HL-60 (cell line): ENCODE results near the gene C2CD4D.

Experiments used
- DNase-seq, 2 experiments: peaks; one replicate each; pipeline ENCODE4 v3.0.0-alpha.2; 2010 to 2020; ENCODE audit warnings: low read depth in 1 of 2, low spot score in 1 of 2
- H3K27ac ChIP-seq: fragments of 250-450 bp; sonication (Bioruptor Pico); replicated peaks from 2 replicates; pipeline ENCODE4 v1.5.1; 2020; ENCODE audit warnings: mild to moderate bottlenecking, moderate library complexity
- H3K27me3 ChIP-seq: fragments of 250-450 bp; sonication (Bioruptor Pico); 2 replicates; pipeline ENCODE4 v1.5.1; 2021; ENCODE audit warnings: mild to moderate bottlenecking, moderate library complexity; ENCODE audit not compliant: insufficient read depth, poor library complexity, severe bottlenecking
- H3K4me3 ChIP-seq: replicated peaks from 2 replicates; pipeline ENCODE4 v1.5.1; 2011; ENCODE audit warnings: mild to moderate bottlenecking, control low read depth, low read length; ENCODE audit not compliant: insufficient read depth
- GABPA ChIP-seq: IDR thresholded peaks from 2 replicates; pipeline ENCODE4 v1.6.1; 2012; ENCODE audit warnings: low read depth
- POLR2AphosphoS5 ChIP-seq: IDR thresholded peaks from 2 replicates; pipeline ENCODE4 v1.6.1; 2012; ENCODE audit warnings: low read depth
- SPI1 ChIP-seq: IDR thresholded peaks from 2 replicates; pipeline ENCODE4 v1.6.1; 2012; ENCODE audit warnings: low read depth, mild to moderate bottlenecking, borderline replicate concordance
- TF ChIP-seq, protein P1 (sequence below): IDR thresholded peaks from one replicate; pipeline ENCODE4 v1.5.1; 2011; ENCODE audit warnings: low read length, control low read depth, inconsistent platforms; ENCODE audit not compliant: insufficient read depth
- TF ChIP-seq, protein P2 (sequence below): IDR thresholded peaks from 2 replicates; pipeline ENCODE4 v1.6.1; 2012; ENCODE audit warnings: low read depth; ENCODE audit not compliant: insufficient replicate concordance

Gene C2CD4D

DNA sequence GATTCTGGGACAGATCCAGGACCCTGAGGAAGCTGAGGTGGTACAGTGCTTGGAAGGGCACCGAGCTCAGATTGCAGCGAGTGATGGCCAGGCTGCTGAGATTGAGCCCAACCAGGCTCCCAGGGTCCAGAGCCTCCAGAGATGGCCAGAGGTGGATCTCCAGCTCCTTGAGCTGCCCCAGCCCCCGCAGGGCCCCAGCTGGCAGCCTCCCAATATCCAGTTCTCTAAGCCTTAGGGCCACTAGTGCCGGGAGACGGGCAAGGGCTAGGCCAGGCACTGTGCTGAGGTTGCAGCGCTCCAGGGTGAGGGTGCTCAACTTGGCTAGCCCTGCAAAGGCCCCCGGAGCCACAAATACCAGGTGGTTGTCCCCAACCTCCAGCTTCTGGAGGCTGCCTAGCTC, 37.8 kb downstream of the C2CD4D start:
- Histone ChIP-seq H3K27ac (no peak overlapping the region), H3K27me3 (peaks cover 9% of the 10 kb centered on the region), H3K4me3 (no peak overlapping the region)
- DNase-seq: no peak
- TF ChIP-seq POLR2AphosphoS5 (no peak), GABPA (no peak), SPI1 (no peak)
- TF ChIP-seq, protein P1, sequence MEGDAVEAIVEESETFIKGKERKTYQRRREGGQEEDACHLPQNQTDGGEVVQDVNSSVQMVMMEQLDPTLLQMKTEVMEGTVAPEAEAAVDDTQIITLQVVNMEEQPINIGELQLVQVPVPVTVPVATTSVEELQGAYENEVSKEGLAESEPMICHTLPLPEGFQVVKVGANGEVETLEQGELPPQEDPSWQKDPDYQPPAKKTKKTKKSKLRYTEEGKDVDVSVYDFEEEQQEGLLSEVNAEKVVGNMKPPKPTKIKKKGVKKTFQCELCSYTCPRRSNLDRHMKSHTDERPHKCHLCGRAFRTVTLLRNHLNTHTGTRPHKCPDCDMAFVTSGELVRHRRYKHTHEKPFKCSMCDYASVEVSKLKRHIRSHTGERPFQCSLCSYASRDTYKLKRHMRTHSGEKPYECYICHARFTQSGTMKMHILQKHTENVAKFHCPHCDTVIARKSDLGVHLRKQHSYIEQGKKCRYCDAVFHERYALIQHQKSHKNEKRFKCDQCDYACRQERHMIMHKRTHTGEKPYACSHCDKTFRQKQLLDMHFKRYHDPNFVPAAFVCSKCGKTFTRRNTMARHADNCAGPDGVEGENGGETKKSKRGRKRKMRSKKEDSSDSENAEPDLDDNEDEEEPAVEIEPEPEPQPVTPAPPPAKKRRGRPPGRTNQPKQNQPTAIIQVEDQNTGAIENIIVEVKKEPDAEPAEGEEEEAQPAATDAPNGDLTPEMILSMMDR: no peak
- TF ChIP-seq, protein P2, sequence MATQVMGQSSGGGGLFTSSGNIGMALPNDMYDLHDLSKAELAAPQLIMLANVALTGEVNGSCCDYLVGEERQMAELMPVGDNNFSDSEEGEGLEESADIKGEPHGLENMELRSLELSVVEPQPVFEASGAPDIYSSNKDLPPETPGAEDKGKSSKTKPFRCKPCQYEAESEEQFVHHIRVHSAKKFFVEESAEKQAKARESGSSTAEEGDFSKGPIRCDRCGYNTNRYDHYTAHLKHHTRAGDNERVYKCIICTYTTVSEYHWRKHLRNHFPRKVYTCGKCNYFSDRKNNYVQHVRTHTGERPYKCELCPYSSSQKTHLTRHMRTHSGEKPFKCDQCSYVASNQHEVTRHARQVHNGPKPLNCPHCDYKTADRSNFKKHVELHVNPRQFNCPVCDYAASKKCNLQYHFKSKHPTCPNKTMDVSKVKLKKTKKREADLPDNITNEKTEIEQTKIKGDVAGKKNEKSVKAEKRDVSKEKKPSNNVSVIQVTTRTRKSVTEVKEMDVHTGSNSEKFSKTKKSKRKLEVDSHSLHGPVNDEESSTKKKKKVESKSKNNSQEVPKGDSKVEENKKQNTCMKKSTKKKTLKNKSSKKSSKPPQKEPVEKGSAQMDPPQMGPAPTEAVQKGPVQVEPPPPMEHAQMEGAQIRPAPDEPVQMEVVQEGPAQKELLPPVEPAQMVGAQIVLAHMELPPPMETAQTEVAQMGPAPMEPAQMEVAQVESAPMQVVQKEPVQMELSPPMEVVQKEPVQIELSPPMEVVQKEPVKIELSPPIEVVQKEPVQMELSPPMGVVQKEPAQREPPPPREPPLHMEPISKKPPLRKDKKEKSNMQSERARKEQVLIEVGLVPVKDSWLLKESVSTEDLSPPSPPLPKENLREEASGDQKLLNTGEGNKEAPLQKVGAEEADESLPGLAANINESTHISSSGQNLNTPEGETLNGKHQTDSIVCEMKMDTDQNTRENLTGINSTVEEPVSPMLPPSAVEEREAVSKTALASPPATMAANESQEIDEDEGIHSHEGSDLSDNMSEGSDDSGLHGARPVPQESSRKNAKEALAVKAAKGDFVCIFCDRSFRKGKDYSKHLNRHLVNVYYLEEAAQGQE: no peak

DNA sequence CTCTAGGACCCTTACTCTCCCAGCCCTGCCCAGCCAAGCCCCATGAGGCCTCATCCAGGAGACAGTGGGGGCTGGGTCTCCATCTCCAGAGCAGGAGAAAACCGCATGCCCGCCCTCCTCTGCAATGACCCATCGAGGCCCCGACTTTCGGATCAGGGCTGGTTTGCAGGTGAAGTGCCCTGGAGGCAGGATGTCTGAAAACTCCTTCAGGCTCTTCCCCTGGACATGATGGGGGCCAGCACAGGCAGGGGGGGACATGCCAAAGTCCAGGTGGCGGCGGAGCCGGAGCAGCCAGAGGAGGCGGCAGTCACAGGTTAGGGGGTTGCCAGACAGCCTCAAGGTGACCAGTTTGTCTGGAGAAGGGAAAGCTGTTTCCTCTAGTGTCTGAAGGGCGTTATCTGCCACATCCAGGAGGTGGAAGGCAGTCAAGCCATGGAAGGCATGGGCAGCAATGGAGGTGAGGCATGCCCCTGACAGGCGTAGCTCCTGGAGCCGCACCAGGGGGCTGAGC, 38.3 kb downstream of the C2CD4D start:
- DNase-seq: no peak
- TF ChIP-seq, protein P2: no peak
- TF ChIP-seq POLR2AphosphoS5 (no peak), SPI1 (no peak), GABPA (no peak)
- TF ChIP-seq, protein P1: no peak
- H3K27me3 ChIP-seq: peaks cover 9% of the 10 kb centered on the region

DNA sequence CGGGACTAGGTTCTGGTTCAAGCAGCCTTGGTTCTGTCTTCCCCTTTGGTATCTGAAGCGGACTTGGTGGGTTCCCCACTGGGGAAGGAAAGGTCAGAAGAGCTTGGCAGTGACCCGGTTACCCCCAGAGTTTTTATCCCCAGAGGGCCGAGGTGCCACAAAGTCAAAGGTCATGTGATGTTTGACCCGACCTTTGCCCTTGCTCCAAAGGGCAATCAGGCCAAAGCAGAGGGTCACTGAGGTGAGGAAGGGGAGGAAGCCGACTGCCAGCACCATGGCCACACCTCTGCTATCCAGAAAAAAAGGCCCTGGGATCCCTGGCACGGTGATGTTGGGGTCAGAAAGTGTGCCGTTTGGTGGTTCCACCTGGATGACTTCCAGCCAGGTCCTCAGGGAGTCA, 38.8 kb downstream of the C2CD4D start:
- DNase-seq: no peak
- TF ChIP-seq, protein P2: no peak
- no peak for TF ChIP-seq GABPA
- TF ChIP-seq, protein P1: no peak
- no peak for TF ChIP-seq POLR2AphosphoS5
- no peak for TF ChIP-seq SPI1
- no peak overlapping the region for H3K4me3 ChIP-seq
- no peak overlapping the region for H3K27ac ChIP-seq
- H3K27me3 ChIP-seq: peaks cover 9% of the 10 kb centered on the region

More for the DNA sequence above, 38.3 kb downstream of the C2CD4D start:
- H3K4me3 ChIP-seq: no peak overlapping the region
- no peak overlapping the region for H3K27ac ChIP-seq
